ENCODE results near the gene ZMYND11. TPM values are rescaled to one million over a fixed set of nuclear protein-coding genes. Genes with fewer than 3 reads are reported as not detected.

ZMYND11 gene
- total and polyA plus RNA-seq, 2 of the 8 experiments (the other 6 are each of a cell fraction or from before 2014, with no cell fraction given): 7.5 to 26.6 TPM

- Histone ChIP-seq H2BK15ac (ENCODE audit: low read length) (no peak overlapping the region), H3K4me2 (ENCODE audit: insufficient read depth in 1 of 2, low read depth in 2 of 2, low read length in 2 of 2) (no peak overlapping the region), H3K4me3 (ENCODE audit: extremely low read depth in 1 of 4, insufficient read depth in 2 of 4, low read depth in 3 of 4, low read length in 4 of 4) (no peak overlapping the region), H2AFZ (ENCODE audit: low read length) (no peak overlapping the region), H2BK12ac (ENCODE audit: low read depth, low read length) (no peak overlapping the region), H3K4me1 (replicated peaks in 1 of 4; ENCODE audit: control insufficient read depth in 3 of 4, insufficient read depth in 4 of 4, low read length in 3 of 4) (peaks cover 0 to 2% (median 0%) of the 10 kb centered on the region in 4 experiments; a peak in 1 of 7 replicates), H2BK20ac (ENCODE audit: low read length) (no peak overlapping the region), H2AK5ac (ENCODE audit: low read depth, low read length) (no peak overlapping the region), H3K79me2 (ENCODE audit: control insufficient read depth in 1 of 2, insufficient read depth in 2 of 2, low read length in 2 of 2) (no peaks in the 10 kb centered on the region), H3K36me3 (ENCODE audit: control insufficient read depth in 2 of 4, insufficient read depth in 4 of 4, low read length in 3 of 4) (no peaks in the 10 kb centered on the region), H3K9me3 (ENCODE audit: insufficient read depth in 2 of 2, low read depth in 1 of 2, low read length in 1 of 2) (no peaks in the 10 kb centered on the region), H4K91ac (replicated peaks; ENCODE audit: insufficient read length, low read length) (no peak overlapping the region), H3K9ac (replicated peaks in 1 of 4; ENCODE audit: extremely low read depth in 1 of 4, low read depth in 3 of 4, low read length in 3 of 4) (no peak overlapping the region), H3K18ac (ENCODE audit: extremely low read depth, low read length) (no peak overlapping the region), H3K23me2 (ENCODE audit: low read depth, low read length) (no peaks in the 10 kb centered on the region), H3K27ac (ENCODE audit: low read depth, low read length) (no peak overlapping the region), H4K8ac (ENCODE audit: extremely low read depth, insufficient read depth, low read length) (no peak overlapping the region), H2BK120ac (replicated peaks; ENCODE audit: low read depth, low read length) (no peak overlapping the region), H4K20me1 (replicated peaks in 1 of 2; ENCODE audit: control insufficient read depth in 1 of 2, insufficient read depth in 2 of 2, low read length in 2 of 2) (no peaks in the 10 kb centered on the region), H3K27me3 (replicated peaks in 1 of 4; ENCODE audit: control insufficient read depth in 3 of 4, extremely low read depth in 1 of 4, insufficient read depth in 3 of 4, low read length in 3 of 4) (no peaks in the 10 kb centered on the region), H3K14ac (ENCODE audit: insufficient read length) (no peak overlapping the region), H3K4ac (replicated peaks; ENCODE audit: insufficient read length, low read depth, low read length) (no peak overlapping the region), H3K56ac (replicated peaks; ENCODE audit: insufficient read length, low read depth, low read length) (no peak overlapping the region), H3K79me1 (ENCODE audit: low read depth, low read length) (no peaks in the 10 kb centered on the region), H2BK5ac (ENCODE audit: low read depth, low read length) (no peak overlapping the region), H3K23ac (ENCODE audit: insufficient read length) (no peak overlapping the region), H4K5ac (ENCODE audit: insufficient read length, low read depth, low read length) (no peak overlapping the region)
- no peak for TF ChIP-seq SP1 (IDR thresholded peaks at IDR 0.05; ENCODE audit: low read depth, low read length)
- no peak for TF ChIP-seq SAP30 (IDR thresholded peaks at IDR 0.05; ENCODE audit: insufficient read depth, insufficient replicate concordance, low read length)
- no peak for TF ChIP-seq ZNF274 (IDR thresholded peaks at IDR 0.05; ENCODE audit: borderline replicate concordance, extremely low read depth, low read length)
- no peak for TF ChIP-seq JUN (IDR thresholded peaks at IDR 0.05; ENCODE audit: low read depth, low read length)
- no peak for TF ChIP-seq SIN3A (conservative IDR thresholded peaks at IDR 0.05 in 1 of 2, IDR thresholded peaks at IDR 0.05 in 1 of 2; ENCODE audit: low read depth in 1 of 2, low read length in 2 of 2)
- ChIA-PET CTCF (ENCODE audit: partially characterized antibody) (interaction anchor here (0.7 to 2.8 kb wide), 11 partner anchors 9 to 492 kb away, joined by 3 to 8 read pairs (median 4); no protein-coding TSS in a partner anchor), POLR2A (ENCODE audit: partially characterized antibody) (no interaction called here)
- no peak for DNase-seq (ENCODE audit: low read depth in 1 of 2, low spot score in 2 of 2)
- FAIRE-seq: no peak
- 89% methylated on average over 9 of the region's 9 CpGs; no CpG with 5 or more reads in 1 of the 2 experiments for WGBS, 2 experiments (ENCODE audit: extremely low coverage in 1 of 2, insufficient coverage in 1 of 2, insufficient read length in 1 of 2, insufficient replicate concordance in 2 of 2, low coverage in 1 of 2, low lambda C conversion rate in 2 of 2, missing lambda C conversion rate in 1 of 2)
Measured at GRCh38 chr10:279232-279631, 144.0 kb downstream of the ZMYND11 start.
